Measurements from ENCODE around the gene PPP5C.
"Not testable (repeated sequence)": the region's sequence is repeated elsewhere in the genome, so short reads cannot be mapped to it uniquely, and the experiment has no call there.

- not testable (repeated sequence) for TF ChIP-seq CTCF (IDR thresholded peaks at IDR 0.05; ENCODE audit: borderline replicate concordance, extremely low read depth, low read length, poor library complexity, severe bottlenecking); EZH2 (IDR thresholded peaks at IDR 0.05; ENCODE audit: borderline replicate concordance, low read depth, low read length, severe bottlenecking)
Measured at GRCh38 chr19:46435689-46436088, 88.8 kb downstream of the PPP5C start.
